Hepatocyte (in vitro differentiated cells): ENCODE data around the gene MID2.

Experiments
- EZH2phosphoT487 ChIP-seq: fragments of 200-600 bp; sonication (generic); IDR thresholded peaks from one replicate; pipeline ENCODE4 v1.6.1; 2018; ENCODE audit warnings: antibody characterized with exemption, mild to moderate bottlenecking, low read depth, moderate library complexity; ENCODE audit not compliant: unreplicated experiment, severe bottlenecking
- TF ChIP-seq, protein P1 (sequence below): fragments of 200-600 bp; sonication (generic); IDR thresholded peaks from 2 replicates; pipeline ENCODE4 v1.5.1; 2016; ENCODE audit warnings: antibody characterized with exemption, mild to moderate bottlenecking; ENCODE audit not compliant: poor library complexity

DNA sequence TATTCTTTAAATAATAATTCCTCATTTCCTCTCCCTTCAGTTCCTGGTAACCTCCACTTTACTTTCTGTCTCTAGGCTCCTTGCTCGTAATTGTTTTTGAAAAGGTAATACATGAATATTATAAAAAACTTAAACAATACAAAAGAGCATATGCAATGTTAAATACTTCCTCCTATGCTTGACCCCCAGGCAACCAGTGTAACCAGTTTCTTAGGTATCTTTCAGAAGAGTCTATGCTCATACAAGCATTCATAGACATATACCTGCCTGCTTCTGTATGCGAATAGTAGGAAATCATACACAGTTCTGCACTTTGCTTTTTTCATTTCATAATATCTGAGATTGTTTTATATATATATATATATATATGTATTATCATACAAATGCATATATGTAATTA lies 2.6 kb upstream of the MID2 start:
- TF ChIP-seq, protein P1, sequence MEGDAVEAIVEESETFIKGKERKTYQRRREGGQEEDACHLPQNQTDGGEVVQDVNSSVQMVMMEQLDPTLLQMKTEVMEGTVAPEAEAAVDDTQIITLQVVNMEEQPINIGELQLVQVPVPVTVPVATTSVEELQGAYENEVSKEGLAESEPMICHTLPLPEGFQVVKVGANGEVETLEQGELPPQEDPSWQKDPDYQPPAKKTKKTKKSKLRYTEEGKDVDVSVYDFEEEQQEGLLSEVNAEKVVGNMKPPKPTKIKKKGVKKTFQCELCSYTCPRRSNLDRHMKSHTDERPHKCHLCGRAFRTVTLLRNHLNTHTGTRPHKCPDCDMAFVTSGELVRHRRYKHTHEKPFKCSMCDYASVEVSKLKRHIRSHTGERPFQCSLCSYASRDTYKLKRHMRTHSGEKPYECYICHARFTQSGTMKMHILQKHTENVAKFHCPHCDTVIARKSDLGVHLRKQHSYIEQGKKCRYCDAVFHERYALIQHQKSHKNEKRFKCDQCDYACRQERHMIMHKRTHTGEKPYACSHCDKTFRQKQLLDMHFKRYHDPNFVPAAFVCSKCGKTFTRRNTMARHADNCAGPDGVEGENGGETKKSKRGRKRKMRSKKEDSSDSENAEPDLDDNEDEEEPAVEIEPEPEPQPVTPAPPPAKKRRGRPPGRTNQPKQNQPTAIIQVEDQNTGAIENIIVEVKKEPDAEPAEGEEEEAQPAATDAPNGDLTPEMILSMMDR: no peak
- no peak for TF ChIP-seq EZH2phosphoT487
